H1 (cell line): ENCODE measurements around the gene DCAF17. TPM values are rescaled to one million over a fixed set of nuclear protein-coding genes. Genes with fewer than 3 reads are reported as not detected.

Experiments used
- CTCF ChIA-PET: fragments of 300-600 bp; sonication (Branson Sonifier 250); formaldehyde crosslinking; loops from one replicate; lab custom pipeline; 2021; ENCODE audit not compliant: partially characterized antibody; lab: Charles Lee
- POLR2A ChIA-PET: fragments of 300-600 bp; sonication (Branson Sonifier 250); formaldehyde crosslinking; loops from one replicate; lab custom pipeline; 2021; ENCODE audit warnings: inconsistent platforms; ENCODE audit not compliant: partially characterized antibody; lab: Charles Lee
- DNase-seq, 2 experiments: peaks; one replicate each; pipeline versions ENCODE4 v3.0.0 to v3.0.0-alpha.2; 2010 to 2022; ENCODE audit warnings: low spot score in 2 of 2, low read depth in 1 of 2, mixed read lengths in 1 of 2
- FAIRE-seq: peaks from 2 replicates; lab custom pipeline; 2011; peaks lifted over from hg19 to GRCh38; lab: Jason Lieb, UNC
- H2AFZ ChIP-seq: 2 replicates; pipeline ENCODE4 v1.8.1; 2012; ENCODE audit warnings: low read length, inconsistent platforms
- H2AK5ac ChIP-seq: 2 replicates; pipeline ENCODE4 v1.6.1; 2013; ENCODE audit warnings: low read depth, low read length
- H2BK120ac ChIP-seq: replicated peaks from 2 replicates; pipeline ENCODE3; 2013; ENCODE audit warnings: low read depth, low read length, inconsistent platforms
- H2BK12ac ChIP-seq: 2 replicates; pipeline ENCODE4 v1.6.1; 2013; ENCODE audit warnings: low read depth, low read length
- H2BK15ac ChIP-seq: 2 replicates; pipeline ENCODE4 v1.6.1; 2013; ENCODE audit warnings: low read length
- H2BK20ac ChIP-seq: 2 replicates; pipeline ENCODE4 v1.6.1; 2013; ENCODE audit warnings: low read length
- H2BK5ac ChIP-seq: 2 replicates; pipeline ENCODE4 v1.6.1; 2013; ENCODE audit warnings: low read depth, low read length
- H3K14ac ChIP-seq: 2 replicates; pipeline ENCODE4 v1.6.1; 2013; ENCODE audit warnings: inconsistent platforms; ENCODE audit not compliant: insufficient read length
- H3K18ac ChIP-seq: 2 replicates; pipeline ENCODE4 v1.6.1; 2013; ENCODE audit warnings: low read length; ENCODE audit errors: extremely low read depth
- H3K23ac ChIP-seq: 2 replicates; pipeline ENCODE4 v1.6.1; 2013; ENCODE audit warnings: inconsistent platforms; ENCODE audit not compliant: insufficient read length
- H3K23me2 ChIP-seq: 2 replicates; pipeline ENCODE4 v1.6.1; 2013; ENCODE audit warnings: low read depth, low read length
- H3K27ac ChIP-seq: 2 replicates; pipeline ENCODE4 v1.6.1; 2011; ENCODE audit warnings: low read depth, low read length, inconsistent platforms
- H3K27me3 ChIP-seq, 4 experiments: replicated peaks in 1 of 4; 1 replicate in 1 of 4; 2 replicates in 3 of 4; pipeline versions ENCODE4 v1.6.1 to v1.8.1; 2011 to 2013; ENCODE audit warnings: low read length in 3 of 4, mild to moderate bottlenecking in 3 of 4, inconsistent platforms in 2 of 4, mixed read lengths in 2 of 4, moderate library complexity in 1 of 4; ENCODE audit not compliant: control insufficient read depth in 3 of 4, insufficient read depth in 3 of 4; ENCODE audit errors: extremely low read depth in 1 of 4
- H3K36me3 ChIP-seq, 4 experiments: 2 replicates each; pipeline versions ENCODE4 v1.6.1 to v1.8.1; 2011 to 2013; ENCODE audit warnings: mild to moderate bottlenecking in 4 of 4, low read length in 3 of 4, moderate library complexity in 2 of 4, control low read depth in 1 of 4, inconsistent platforms in 1 of 4; ENCODE audit not compliant: insufficient read depth in 4 of 4, control insufficient read depth in 2 of 4
- H3K4ac ChIP-seq: replicated peaks from 2 replicates; pipeline ENCODE3; 2013; ENCODE audit warnings: low read length, low read depth, mixed read lengths, inconsistent platforms; ENCODE audit not compliant: insufficient read length
- H3K4me1 ChIP-seq, 4 experiments: replicated peaks in 1 of 4; 1 replicate in 1 of 4; 2 replicates in 3 of 4; pipeline versions ENCODE4 v1.6.1 to v1.8.1; 2011 to 2013; ENCODE audit warnings: low read length in 3 of 4, inconsistent platforms in 2 of 4, mixed read lengths in 1 of 4; ENCODE audit not compliant: insufficient read depth in 4 of 4, control insufficient read depth in 3 of 4
- H3K4me2 ChIP-seq, 2 experiments: 2 replicates each; pipeline versions ENCODE4 v1.6.1 to v1.8.1; 2011 to 2013; ENCODE audit warnings: low read depth in 2 of 2, low read length in 2 of 2, control low read depth in 1 of 2, inconsistent platforms in 1 of 2, mild to moderate bottlenecking in 1 of 2; ENCODE audit not compliant: insufficient read depth in 1 of 2
- H3K4me3 ChIP-seq, 4 experiments: fragments of 200-600, 300-600 bp in 1 of 4; sonication (generic), shearing (Covaris generic), sonication (Bioruptor Twin) in 1 of 4; 2 replicates each; pipeline versions ENCODE4 v1.5.1 to v1.8.1; 2011 to 2016; ENCODE audit warnings: low read length in 4 of 4, low read depth in 3 of 4, control low read depth in 2 of 4, inconsistent platforms in 2 of 4, mild to moderate bottlenecking in 2 of 4, mixed read lengths in 1 of 4, moderate library complexity in 1 of 4; ENCODE audit not compliant: insufficient read depth in 2 of 4; ENCODE audit errors: extremely low read depth in 1 of 4
- H3K56ac ChIP-seq: replicated peaks from 2 replicates; pipeline ENCODE3; 2013; ENCODE audit warnings: low read depth, mild to moderate bottlenecking, mixed read lengths, low read length, inconsistent platforms; ENCODE audit not compliant: insufficient read length
- H3K79me1 ChIP-seq: 2 replicates; pipeline ENCODE4 v1.6.1; 2013; ENCODE audit warnings: low read depth, low read length, control low read depth
- H3K79me2 ChIP-seq, 2 experiments: 2 replicates each; pipeline versions ENCODE4 v1.6.1 to v1.8.1; 2012 to 2013; ENCODE audit warnings: low read length in 2 of 2, mild to moderate bottlenecking in 2 of 2, inconsistent platforms in 1 of 2; ENCODE audit not compliant: insufficient read depth in 2 of 2, control insufficient read depth in 1 of 2
- H3K9ac ChIP-seq, 4 experiments: replicated peaks in 1 of 4; 1 replicate in 1 of 4; 2 replicates in 3 of 4; pipeline versions ENCODE4 v1.6.1 to v1.8.1; 2011 to 2013; ENCODE audit warnings: low read depth in 3 of 4, low read length in 3 of 4, control low read depth in 2 of 4, mild to moderate bottlenecking in 2 of 4, moderate library complexity in 2 of 4, inconsistent platforms in 1 of 4; ENCODE audit errors: extremely low read depth in 1 of 4
- H3K9me3 ChIP-seq, 2 experiments: 2 replicates each; pipeline versions ENCODE4 v1.6.1 to v1.8.1; 2012 to 2013; ENCODE audit warnings: mild to moderate bottlenecking in 2 of 2, moderate library complexity in 2 of 2, control low read depth in 1 of 2, inconsistent platforms in 1 of 2, low read depth in 1 of 2, low read length in 1 of 2, mixed read lengths in 1 of 2; ENCODE audit not compliant: insufficient read depth in 2 of 2
- H4K20me1 ChIP-seq, 2 experiments: replicated peaks in 1 of 2; 2 replicates each; pipeline versions ENCODE3 to v1.8.1; 2011 to 2013; ENCODE audit warnings: inconsistent platforms in 2 of 2, low read length in 2 of 2, mild to moderate bottlenecking in 1 of 2; ENCODE audit not compliant: insufficient read depth in 2 of 2, control insufficient read depth in 1 of 2
- H4K5ac ChIP-seq: 2 replicates; pipeline ENCODE4 v1.6.1; 2013; ENCODE audit warnings: low read length, low read depth, mixed read lengths, inconsistent platforms; ENCODE audit not compliant: insufficient read length
- H4K8ac ChIP-seq: 2 replicates; pipeline ENCODE4 v1.8.0; 2013; ENCODE audit warnings: mild to moderate bottlenecking, moderate library complexity, low read length, inconsistent platforms; ENCODE audit not compliant: insufficient read depth; ENCODE audit errors: extremely low read depth
- H4K91ac ChIP-seq: replicated peaks from 2 replicates; pipeline ENCODE3; 2013; ENCODE audit warnings: low read length, mixed read lengths, inconsistent platforms; ENCODE audit not compliant: insufficient read length
- ASH2L ChIP-seq: fragments of 200-600, 300-600 bp; sonication (generic); IDR thresholded peaks from one replicate; pipeline ENCODE4 v1.7.1; 2017; ENCODE audit warnings: low read length
- ATF2 ChIP-seq: IDR thresholded peaks from 2 replicates; pipeline ENCODE4 v1.6.1; 2012; ENCODE audit warnings: low read length, inconsistent platforms
- KDM5A ChIP-seq: fragments of 200-600 bp; IDR thresholded peaks from 2 replicates; pipeline ENCODE4 v1.7.1; 2012; ENCODE audit warnings: mild to moderate bottlenecking, low read length, inconsistent platforms, mixed read lengths
- POLR2A ChIP-seq, 2 experiments: IDR thresholded peaks; 1 replicate in 1 of 2; 2 replicates in 1 of 2; pipeline ENCODE4 v1.6.1; 2011; ENCODE audit warnings: low read depth in 2 of 2, low read length in 2 of 2, mild to moderate bottlenecking in 2 of 2; ENCODE audit errors: control extremely low read depth in 1 of 2
- WGBS, 2 experiments: shearing (Covaris generic) in 1 of 2; methylation state at CpG; one replicate each; pipeline versions ENCODE4 v1.1.6 to v1.1.7; 2013 to 2015; ENCODE audit warnings: low lambda C conversion rate in 2 of 2, mixed read lengths in 2 of 2, inconsistent platforms in 1 of 2, low coverage in 1 of 2, missing lambda C conversion rate in 1 of 2; ENCODE audit not compliant: insufficient replicate concordance in 2 of 2, insufficient coverage in 1 of 2, insufficient read length in 1 of 2; ENCODE audit errors: extremely low coverage in 1 of 2, missing lambda C conversion rate in 1 of 2; 5-methylcytosine and 5-hydroxymethylcytosine counted together
- polyA plus RNA-seq, 7 experiments: library from polyadenylated mRNA; depleted of rRNA in 3 of 7; stranded (reverse) in 5 of 7; unstranded in 2 of 7; fragments of >200 nt in 5 of 7; fragments of 200-250 nt in 2 of 7; gene quantifications; 1 replicate in 5 of 7; 2 replicates in 1 of 7; 4 replicates in 1 of 7; pipeline versions ENCODE4 v1.2.1 to v1.2.3, GENCODE V29; 2011 to 2013; ENCODE audit warnings: missing spikeins in 2 of 7, mixed read lengths in 2 of 7
- total RNA-seq: library from RNA; stranded (reverse); fragmentation: NEBNext Ultra II Directional; extraction: Animal tissue kit (Norgen Biotek cat#: 25700); gene quantifications from 2 replicates; pipeline ENCODE4 v1.2.1, GENCODE V29; 2021

DCAF17 gene
- total and polyA plus RNA-seq, 2 of the 8 experiments (the other 6 are each of a cell fraction or from before 2014, with no cell fraction given) = 10.7 to 30.0 TPM

GRCh38 chr2:171389325-171389724 lies 44.7 kb upstream of the DCAF17 start:
- DNase-seq (no peak), FAIRE-seq (no peak)
- no peak overlapping the region for H3K4me3 ChIP-seq
- no peaks in the 10 kb centered on the region for H4K20me1 ChIP-seq
- no peak overlapping the region for H2BK12ac ChIP-seq
- no peaks in the 10 kb centered on the region for H3K36me3 ChIP-seq
- no peak overlapping the region for H3K56ac ChIP-seq
- peaks cover 0 to 48% of the 10 kb centered on the region in 2 experiments; a peak in 2 of 4 replicates for H3K79me2 ChIP-seq
- CTCF ChIA-PET = interaction anchor here (0.6 to 1.3 kb wide), 5 partner anchors 9 to 417 kb away, joined by 3 to 6 read pairs (median 3); no protein-coding TSS in a partner anchor
- WGBS, 2 experiments = no CpG with 5 or more reads among the region's 1 CpG
- H3K9me3 ChIP-seq = no peaks in the 10 kb centered on the region
- H3K9ac ChIP-seq = no peak overlapping the region
- POLR2A ChIA-PET = interaction anchor here (1.6 kb wide), 1 partner anchor 10 kb away, joined by 4 read pairs; no protein-coding TSS in a partner anchor
- H3K79me1 ChIP-seq = no peaks in the 10 kb centered on the region
- H3K4me2 ChIP-seq = no peak overlapping the region
- H4K8ac ChIP-seq = no peak overlapping the region
- no peak overlapping the region for H3K4ac ChIP-seq
- no peak overlapping the region for H3K14ac ChIP-seq
- no peak overlapping the region for H4K5ac ChIP-seq
- no peaks in the 10 kb centered on the region; the same call in 1 of the 2 replicates for H3K23me2 ChIP-seq
- H2BK5ac ChIP-seq = no peak overlapping the region
- H2AFZ ChIP-seq = no peak overlapping the region
- H3K18ac ChIP-seq = no peak overlapping the region
- H4K91ac ChIP-seq = no peak overlapping the region
- H3K23ac ChIP-seq = no peak overlapping the region
- H2BK15ac ChIP-seq = no peak overlapping the region
- no peak overlapping the region for H2BK120ac ChIP-seq
- peaks cover 5 to 16% (median 10%) of the 10 kb centered on the region in 4 experiments; a peak in 6 of 7 replicates for H3K4me1 ChIP-seq
- no peak overlapping the region for H2AK5ac ChIP-seq
- no peak overlapping the region for H3K27ac ChIP-seq
- no peak overlapping the region for H2BK20ac ChIP-seq
- no peaks in the 10 kb centered on the region for H3K27me3 ChIP-seq
- TF ChIP-seq ASH2L (no peak), ATF2 (no peak), KDM5A (no peak), POLR2A (IDR thresholded peaks at IDR 0.05; ENCODE audit: control extremely low read depth in 1 of 2, low read depth in 2 of 2, low read length in 2 of 2) (no peak)
